AG04450 (cell line): ENCODE results near the gene INHBA. TPM values are rescaled to one million over a fixed set of nuclear protein-coding genes. Genes with fewer than 3 reads are reported as not detected.

Experiments used
- CTCF ChIA-PET: fragments of 300-600, 350-600 bp; formaldehyde crosslinking; extraction: SDS; loops from one replicate; lab custom pipeline; 2022; ENCODE audit warnings: antibody characterized with exemption, inconsistent platforms; lab: Charles Lee
- POLR2A ChIA-PET: fragments of 350-600 bp; formaldehyde crosslinking; extraction: SDS; loops from one replicate; lab custom pipeline; 2021; ENCODE audit warnings: antibody characterized with exemption, inconsistent platforms; lab: Yijun Ruan, JAX
- DNase-seq: peaks from one replicate; pipeline ENCODE4 v3.0.0-alpha.2; 2011; ENCODE audit warnings: low read depth, low spot score
- H3K27ac ChIP-seq: one replicate; pipeline ENCODE4 v1.5.1; 2012; ENCODE audit warnings: low read depth, low read length, control low read depth
- H3K27me3 ChIP-seq: one replicate; pipeline ENCODE4 v1.6.0; 2012; ENCODE audit warnings: low read length; ENCODE audit not compliant: control insufficient read depth, insufficient read depth
- H3K4me3 ChIP-seq: 2 replicates; pipeline ENCODE4 v1.5.1; 2011; ENCODE audit warnings: mild to moderate bottlenecking, low read depth, low read length, control low read depth
- H3K9me3 ChIP-seq: 2 replicates; pipeline ENCODE4 v1.5.1; 2012; ENCODE audit warnings: low read length; ENCODE audit not compliant: control insufficient read depth, insufficient read depth
- polyA minus RNA-seq: library from RNA; depleted of rRNA, polyadenylated mRNA; stranded (reverse); fragments of >200 nt; gene quantifications from 2 replicates; pipeline ENCODE4 v1.2.3, GENCODE V29; 2011; rRNA and poly(A)+ RNA removed
- polyA plus RNA-seq: library from polyadenylated mRNA; depleted of rRNA; stranded (reverse); fragments of >200 nt; gene quantifications from 2 replicates; pipeline ENCODE4 v1.2.3, GENCODE V29; 2011; rRNA removed
- TF ChIP-seq, protein P1 (sequence below): IDR thresholded peaks from 2 replicates; pipeline ENCODE4 v1.5.1; 2011; ENCODE audit warnings: low read depth, low read length, control low read depth, inconsistent platforms

Gene INHBA
- polyA plus RNA-seq (28.1 and 28.5 TPM in 2 replicates), polyA minus RNA-seq (87.0 and 104 TPM in 2 replicates)

DNA sequence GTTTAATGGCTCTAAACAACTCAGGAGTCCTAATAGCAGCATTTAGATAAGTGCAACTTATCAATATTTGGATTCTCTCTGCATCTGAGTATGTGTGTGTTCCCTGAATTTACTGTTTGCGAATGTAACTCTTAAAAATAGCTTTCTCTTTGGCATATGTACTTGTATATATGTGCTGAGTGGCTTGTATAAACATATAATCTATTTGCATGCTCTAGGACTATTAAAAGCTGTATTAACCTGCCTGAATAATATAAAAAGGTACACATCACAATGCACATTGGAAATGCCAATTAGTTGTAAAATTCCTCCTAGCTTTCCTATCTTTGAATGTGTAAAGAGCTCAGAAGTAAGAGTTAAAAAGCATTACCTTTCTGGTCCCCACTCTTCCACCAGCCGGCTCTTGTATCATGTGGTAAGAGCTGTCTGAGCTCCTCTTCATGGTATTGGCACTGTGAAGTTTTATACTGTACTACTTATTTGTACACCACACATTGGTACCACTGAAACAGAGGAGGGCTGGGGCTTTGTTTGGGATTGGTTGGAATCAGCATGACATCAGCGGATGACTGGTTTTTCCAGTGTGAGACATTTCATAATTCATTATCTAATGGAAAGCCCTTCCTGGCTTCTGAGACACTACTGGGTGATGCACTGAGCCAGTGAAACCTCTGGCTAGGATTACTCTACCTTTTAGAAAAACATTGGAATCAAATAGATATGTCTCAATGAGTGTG lies at the start of gene INHBA:
INHBA (minus strand) TSS at position 456 of the 737 bp plus-strand sequence. CDS start 2,716 bp downstream, outside the sequence.
- ChIA-PET POLR2A (interaction anchor here (0.5 to 0.7 kb wide), 2 partner anchors 10 to 939 kb away, joined by 3 to 4 read pairs; no protein-coding TSS in a partner anchor), CTCF (interaction anchor here (0.7 to 4.6 kb wide), 4 partner anchors 179 to 1470 kb away, joined by 3 to 30 read pairs (median 4); no protein-coding TSS in a partner anchor)
- TF ChIP-seq, protein P1, sequence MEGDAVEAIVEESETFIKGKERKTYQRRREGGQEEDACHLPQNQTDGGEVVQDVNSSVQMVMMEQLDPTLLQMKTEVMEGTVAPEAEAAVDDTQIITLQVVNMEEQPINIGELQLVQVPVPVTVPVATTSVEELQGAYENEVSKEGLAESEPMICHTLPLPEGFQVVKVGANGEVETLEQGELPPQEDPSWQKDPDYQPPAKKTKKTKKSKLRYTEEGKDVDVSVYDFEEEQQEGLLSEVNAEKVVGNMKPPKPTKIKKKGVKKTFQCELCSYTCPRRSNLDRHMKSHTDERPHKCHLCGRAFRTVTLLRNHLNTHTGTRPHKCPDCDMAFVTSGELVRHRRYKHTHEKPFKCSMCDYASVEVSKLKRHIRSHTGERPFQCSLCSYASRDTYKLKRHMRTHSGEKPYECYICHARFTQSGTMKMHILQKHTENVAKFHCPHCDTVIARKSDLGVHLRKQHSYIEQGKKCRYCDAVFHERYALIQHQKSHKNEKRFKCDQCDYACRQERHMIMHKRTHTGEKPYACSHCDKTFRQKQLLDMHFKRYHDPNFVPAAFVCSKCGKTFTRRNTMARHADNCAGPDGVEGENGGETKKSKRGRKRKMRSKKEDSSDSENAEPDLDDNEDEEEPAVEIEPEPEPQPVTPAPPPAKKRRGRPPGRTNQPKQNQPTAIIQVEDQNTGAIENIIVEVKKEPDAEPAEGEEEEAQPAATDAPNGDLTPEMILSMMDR = no peak
- Histone ChIP-seq H3K4me3 (peak within 1 kb of the TSS; percentile 81), H3K9me3 (no peaks in the 10 kb centered on the region; the same call in 1 of the 2 replicates), H3K27ac (no peak within 1 kb of the TSS), H3K27me3 (no peaks in the 10 kb centered on the region)
- DNase-seq = peak; percentile 78

DNA sequence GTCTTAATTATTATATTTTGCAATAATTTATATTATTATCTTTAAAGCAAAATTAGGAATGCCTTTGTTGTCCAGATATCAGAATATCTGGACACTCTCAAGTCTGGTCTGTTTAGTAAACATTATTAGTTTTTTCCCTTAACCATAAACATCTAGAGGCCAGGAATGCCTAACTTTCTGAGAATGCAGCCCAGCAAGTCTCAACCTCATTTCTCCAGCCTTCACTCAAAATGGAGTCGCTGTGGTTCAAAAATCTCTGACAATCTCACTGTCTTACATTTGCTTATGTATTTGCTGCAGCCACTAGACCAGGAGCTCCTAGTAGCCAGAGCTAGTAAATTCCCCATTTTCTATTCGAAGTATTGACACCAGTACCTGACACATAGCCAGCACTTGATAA lies 49.7 kb upstream of the INHBA start:
- CTCF ChIA-PET = no interaction called here
- no peak overlapping the region for H3K4me3 ChIP-seq
- no peak overlapping the region for H3K27ac ChIP-seq
- POLR2A ChIA-PET = no interaction called here
- no peaks in the 10 kb centered on the region for H3K27me3 ChIP-seq
- H3K9me3 ChIP-seq = peaks cover 4% of the 10 kb centered on the region; the same call in 1 of the 2 replicates
- no peak for DNase-seq
- TF ChIP-seq, protein P1 = no peak

DNA sequence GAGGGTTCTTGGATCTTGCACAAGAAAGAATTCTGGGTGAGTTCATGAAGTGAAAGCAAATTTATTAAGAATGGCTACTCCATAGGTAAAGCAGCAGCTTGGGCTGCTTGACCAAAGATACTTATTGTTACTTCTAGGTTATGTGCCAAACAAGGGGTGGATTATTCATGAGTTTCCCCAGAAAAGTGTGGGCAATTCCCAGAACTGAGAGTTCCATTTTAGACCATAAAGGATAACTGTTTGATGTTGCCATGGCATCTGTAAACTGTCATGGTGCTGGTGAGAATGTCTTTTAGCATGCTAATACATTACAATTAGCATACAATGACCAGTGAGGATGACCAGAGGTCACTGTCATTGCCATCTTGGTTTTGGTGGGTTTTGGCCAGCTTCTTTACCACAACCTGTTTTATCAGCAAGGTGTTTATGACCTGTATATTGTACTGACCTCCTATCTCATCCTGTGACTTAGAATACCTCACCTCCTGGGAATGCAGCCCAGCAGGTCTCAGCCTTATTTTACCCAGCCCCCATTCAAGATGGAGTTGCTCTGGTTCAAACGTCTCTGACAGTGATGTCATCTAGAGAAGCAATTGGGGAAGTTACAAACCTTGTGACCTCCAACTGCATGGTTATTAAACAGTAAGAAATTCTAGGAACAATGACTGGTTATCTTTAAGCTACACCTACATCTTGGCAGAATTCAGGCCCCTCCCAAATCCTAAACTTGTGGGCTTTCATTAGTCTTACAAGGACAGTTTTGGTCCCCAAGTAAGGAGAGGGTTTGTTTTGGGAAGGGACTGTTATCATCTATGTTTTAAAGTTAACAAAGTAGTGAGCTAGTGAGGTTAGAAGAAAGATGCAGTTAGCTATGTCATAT lies 48.0 kb upstream of the INHBA start:
- ChIA-PET CTCF (no interaction called here), POLR2A (no interaction called here)
- no peak overlapping the region for H3K4me3 ChIP-seq
- TF ChIP-seq, protein P1 = no peak
- no peak overlapping the region for H3K27ac ChIP-seq
- H3K9me3 ChIP-seq = peaks cover under 1% of the 10 kb centered on the region; the same call in 1 of the 2 replicates
- DNase-seq = no peak
- H3K27me3 ChIP-seq = no peaks in the 10 kb centered on the region

DNA sequence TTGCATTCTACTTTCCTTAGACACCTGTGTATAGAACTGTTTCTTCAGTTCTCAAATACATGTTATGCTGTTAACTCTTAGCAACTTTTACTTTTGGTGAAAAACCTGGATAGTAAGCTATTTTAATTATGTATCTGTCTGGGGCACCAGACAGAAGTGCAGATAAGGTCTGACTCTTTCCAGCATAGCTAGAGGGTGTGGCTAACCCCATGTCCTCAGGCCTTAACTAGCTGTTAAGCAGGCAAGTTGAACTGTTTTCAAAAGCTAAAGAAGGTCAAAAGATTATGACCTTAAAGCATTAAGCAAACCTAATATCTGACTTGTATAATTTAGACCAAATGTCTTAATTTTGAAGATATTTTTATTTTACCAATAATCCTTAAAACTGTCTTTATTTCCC lies 45.1 kb upstream of the INHBA start:
- POLR2A ChIA-PET = no interaction called here

More for the DNA sequence above, 45.1 kb upstream of the INHBA start:
- H3K27ac ChIP-seq = no peak overlapping the region
- H3K27me3 ChIP-seq = no peaks in the 10 kb centered on the region
- no peaks in the 10 kb centered on the region for H3K9me3 ChIP-seq
- TF ChIP-seq, protein P1 = no peak
- no peak for DNase-seq
- CTCF ChIA-PET = no interaction called here
- no peak overlapping the region for H3K4me3 ChIP-seq
